ENCODE measurements around the gene ZSCAN9. TPM values are rescaled to one million over a fixed set of nuclear protein-coding genes. Genes with fewer than 3 reads are reported as not detected.

Gene ZSCAN9
- total and polyA plus RNA-seq, 9 of the 15 experiments (the other 6 are each of a cell fraction or from before 2014, with no cell fraction given) = 18.8 to 48.9 (median 28.7) TPM

GRCh38 chr6:28281288-28282064 is 56.4 kb downstream of the ZSCAN9 start, which contains the start of gene PGBD1 (continued):
- TF ChIP-seq CHAMP1 (IDR thresholded peaks at IDR 0.05) = no peak
- 0 out of 2 replicates have a peak, but pooled peaks have one; percentile 34 for TF ChIP-seq MAX (CRISPR knock-in tag; IDR thresholded peaks at IDR 0.05)
- no peak for TF ChIP-seq ZNF41 (CRISPR knock-in tag; conservative IDR thresholded peaks at IDR 0.05)
- TF ChIP-seq POLR3A (IDR thresholded peaks at IDR 0.05; ENCODE audit: borderline replicate concordance, extremely low read depth, insufficient read depth, insufficient read length) = no peak
- peak; percentile 26 to 64 for TF ChIP-seq E2F6 (IDR thresholded peaks at IDR 0.05; ENCODE audit: borderline replicate concordance in 1 of 2, extremely low read depth in 1 of 2, insufficient read depth in 1 of 2, insufficient read length in 1 of 2, low read depth in 1 of 2, low read length in 1 of 2, poor library complexity in 1 of 2, severe bottlenecking in 1 of 2)
- TF ChIP-seq ID3 (CRISPR knock-in tag; IDR thresholded peaks at IDR 0.05) = no peak
- 0 out of 2 replicates have a peak, but pooled peaks have one; percentile 66 for TF ChIP-seq ID3 (tag; IDR thresholded peaks at IDR 0.05)
- peak; percentile 73 for TF ChIP-seq L3MBTL2 (IDR thresholded peaks at IDR 0.05)
- no peak for TF ChIP-seq ELK3 (CRISPR knock-in tag; IDR thresholded peaks at IDR 0.05)
- no peak for TF ChIP-seq KLF13 (tag; IDR thresholded peaks at IDR 0.05; ENCODE audit: borderline replicate concordance, low read depth)
- peak; percentile 74; the same call in 1 of the 2 replicates for TF ChIP-seq ZNF232 (CRISPR knock-in tag; IDR thresholded peaks at IDR 0.05)
- 0 out of 2 replicates have a peak, but pooled peaks have one; percentile 52 for TF ChIP-seq LCOR (CRISPR knock-in tag; IDR thresholded peaks at IDR 0.05)
- TF ChIP-seq PHF20 (IDR thresholded peaks at IDR 0.05; ENCODE audit: partially characterized antibody) = peak; percentile 70
- TF ChIP-seq ZNF384 (IDR thresholded peaks at IDR 0.05; ENCODE audit: low read depth, low read length) = no peak
- TF ChIP-seq SOX6 (IDR thresholded peaks at IDR 0.05) = peak; percentile 48; the same call in 1 of the 2 replicates
- TF ChIP-seq WHSC1 (IDR thresholded peaks at IDR 0.05; ENCODE audit: low read length) = no peak
- no peak for TF ChIP-seq RBM15 (IDR thresholded peaks at IDR 0.05; ENCODE audit: insufficient read depth, low read length)
- no peak for TF ChIP-seq ZNF354B (CRISPR knock-in tag; IDR thresholded peaks at IDR 0.05)
- peak; percentile 19; the same call in 1 of the 2 replicates for TF ChIP-seq BHLHE40 (IDR thresholded peaks at IDR 0.05; ENCODE audit: low read length)
- TF ChIP-seq NFXL1 (CRISPR knock-in tag; IDR thresholded peaks at IDR 0.05) = no peak
- TF ChIP-seq CBFA2T3 (IDR thresholded peaks at IDR 0.05) = 0 out of 2 replicates have a peak, but pooled peaks have one; percentile 8
- peak; percentile 86; the same call in 1 of the 2 replicates for TF ChIP-seq KAT7 (CRISPR knock-in tag; IDR thresholded peaks at IDR 0.05; ENCODE audit: borderline replicate concordance)

Measured in K562 (cell line).